HG02885 (cell line): ENCODE data around the gene CCDC169.
"Not testable (repeated sequence)": the region's sequence is repeated elsewhere in the genome, so short reads cannot be mapped to it uniquely, and the experiment has no call there.

Experiments used
- ATAC-seq: cut with Tn5 transposase; IDR thresholded peaks from one replicate; pipeline ENCODE4 v1.9.1; 2021; ENCODE audit warnings: mild to moderate bottlenecking; ENCODE audit not compliant: unreplicated experiment, poor library complexity

Gene CCDC169

DNA sequence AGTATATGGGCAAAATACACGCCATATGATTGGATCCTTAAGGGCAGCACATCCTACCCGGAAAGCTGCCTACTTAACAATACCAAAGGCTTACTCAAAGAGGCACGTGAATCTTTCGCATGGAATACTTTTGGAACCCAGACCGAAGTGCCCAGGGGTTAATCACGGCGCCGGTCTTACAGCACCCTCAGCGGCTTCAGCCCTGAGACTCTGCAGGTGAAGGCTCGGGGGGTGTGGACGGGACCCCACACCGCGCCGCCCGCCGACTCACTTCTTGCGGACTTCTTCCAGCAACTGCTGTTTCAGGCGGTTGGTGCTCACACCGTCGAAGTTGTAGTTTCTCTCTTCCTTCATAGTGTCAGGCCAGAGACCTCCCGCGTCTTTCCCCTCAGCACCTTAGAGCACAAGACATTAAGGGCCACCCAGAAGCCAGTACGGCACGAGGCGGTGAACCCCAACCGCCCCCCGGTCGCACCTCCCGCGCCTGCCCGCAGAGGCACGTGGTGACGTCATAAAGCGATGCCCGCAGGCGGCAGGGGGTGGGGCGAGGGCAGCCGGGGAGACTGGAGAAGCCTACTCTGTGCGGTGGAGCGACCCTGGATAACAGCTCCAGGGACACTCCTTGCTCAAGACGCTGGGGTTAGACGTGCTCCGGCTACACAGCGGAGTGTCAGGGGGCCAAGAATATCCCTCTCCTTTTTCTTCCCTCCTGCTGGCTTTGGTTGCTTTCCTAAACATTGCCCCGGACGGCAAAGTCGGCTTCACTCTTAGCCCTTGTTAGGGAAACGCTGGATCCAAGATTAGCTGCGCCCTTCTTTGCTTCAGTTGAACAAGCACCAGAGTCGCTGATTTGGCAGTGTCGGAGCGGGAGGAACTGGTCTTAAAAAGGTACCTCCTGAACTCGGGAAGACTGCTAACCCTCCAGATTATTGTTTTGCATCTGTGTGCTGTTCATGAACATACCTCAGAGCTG lies at the start of gene CCDC169:
TSS of gene CCDC169 (minus strand) at position 449 of the 973 bp plus-strand sequence. CDS start at position 354, 95 bp downstream.
- peak; percentile 70 for ATAC-seq

DNA sequence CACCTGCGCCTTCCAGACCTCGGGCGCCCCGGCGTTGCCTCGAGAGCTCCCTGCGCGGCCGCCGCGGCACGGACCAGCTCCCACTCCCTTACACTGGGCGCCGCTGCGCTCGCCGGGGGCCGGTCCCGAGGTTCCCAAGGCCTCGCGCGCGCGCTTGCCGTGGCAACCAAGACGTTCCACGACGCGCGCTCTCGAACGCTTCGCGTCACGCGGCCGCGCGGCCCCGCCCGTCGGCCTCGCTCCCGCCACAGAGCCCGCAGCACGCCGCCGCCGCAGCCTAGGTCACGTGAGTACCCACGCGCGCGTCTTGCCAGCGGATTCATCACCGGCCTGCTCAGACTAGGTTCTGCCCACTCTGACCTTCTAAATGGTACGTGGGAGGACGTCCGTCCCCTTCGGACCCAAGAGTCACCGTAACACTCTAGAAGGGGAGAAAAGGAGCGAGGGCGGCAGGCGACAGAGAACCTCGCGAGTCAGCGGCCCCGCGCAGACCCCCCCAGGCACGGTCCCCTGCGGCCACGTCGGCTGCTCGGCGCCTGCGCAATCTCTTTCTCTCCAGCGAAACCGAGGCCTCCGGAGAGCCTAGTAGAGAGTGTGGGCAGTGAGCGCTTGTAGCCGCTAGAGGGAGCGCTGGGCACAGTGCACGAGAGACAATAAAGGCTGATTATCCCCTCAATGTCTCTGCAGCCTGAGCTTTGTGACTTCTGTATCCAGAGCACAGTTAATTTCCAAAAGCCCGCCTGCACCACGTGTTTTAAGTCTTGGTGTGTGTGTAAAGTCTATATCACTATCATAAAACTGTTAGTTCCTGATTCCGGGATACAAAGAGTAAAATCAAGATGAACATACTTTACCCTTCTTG lies 48.8 kb upstream of the CCDC169 start, which contains the start of gene SPART:
TSS of gene SPART (minus strand) at position 173 of the 862 bp plus-strand sequence. CDS start 10,564 bp downstream, outside the sequence.
- ATAC-seq: peak; percentile 95

DNA sequence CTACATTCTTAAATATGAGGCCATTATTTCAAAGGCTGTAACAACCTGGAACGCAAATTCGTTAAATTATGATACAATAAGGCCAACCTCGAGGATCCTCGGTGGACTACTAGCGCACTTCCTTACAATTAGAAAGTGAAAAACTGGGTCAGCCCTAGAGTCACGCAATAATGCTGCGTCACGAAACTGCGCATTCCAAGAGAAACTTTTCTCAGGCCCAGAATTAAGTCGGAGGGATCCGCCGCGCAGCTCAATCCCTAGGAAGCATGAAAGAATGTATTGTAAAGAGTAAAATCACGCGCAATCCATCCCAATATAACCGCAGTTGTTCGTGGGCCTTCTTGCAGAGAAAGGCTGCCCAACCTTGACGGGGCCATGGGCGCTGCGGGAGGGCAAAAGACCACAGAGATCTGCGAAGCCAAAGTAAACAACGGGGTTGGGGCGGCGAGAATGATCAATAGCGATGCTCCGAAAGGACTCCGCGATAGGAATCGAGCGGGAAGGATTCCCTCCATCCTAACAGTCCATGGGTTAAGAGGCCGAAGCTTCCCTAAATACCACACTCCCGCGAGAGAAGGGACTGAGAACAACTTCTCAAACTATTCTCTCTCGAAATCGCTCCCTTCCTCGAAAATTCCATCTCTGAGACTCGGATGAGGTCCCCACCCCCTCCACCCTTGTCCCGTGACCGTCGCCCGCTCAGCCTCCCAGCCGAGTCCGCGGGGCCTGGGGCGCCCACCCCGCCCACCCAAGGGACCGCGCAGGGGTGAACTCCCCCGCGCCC lies 48.0 kb upstream of the CCDC169 start:
- peak; percentile 22 for ATAC-seq

DNA sequence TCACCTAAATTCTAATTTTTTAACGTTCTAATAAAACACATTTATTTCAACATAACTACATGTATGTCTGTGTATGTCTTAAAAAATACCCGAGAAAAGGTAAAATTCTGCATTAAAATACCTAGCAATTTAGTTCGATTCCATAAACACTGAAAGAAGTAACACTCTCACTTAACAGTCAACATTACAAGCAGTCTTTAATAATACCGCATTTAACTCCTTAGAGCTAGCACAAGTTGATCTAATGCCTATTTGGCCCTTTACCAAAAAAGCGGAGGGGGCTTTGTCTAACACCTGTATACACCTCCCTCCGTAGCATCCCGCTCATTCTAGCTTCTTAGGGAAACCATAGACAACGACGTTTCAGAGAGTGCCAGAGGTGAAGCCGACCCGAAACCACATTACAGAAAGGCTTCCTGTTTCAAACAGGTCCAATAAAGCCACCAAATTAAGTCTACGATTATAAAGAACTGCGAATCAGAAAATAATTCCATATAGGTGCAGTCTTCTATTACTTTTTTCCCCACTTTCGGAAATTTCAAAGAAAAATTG lies 47.3 kb upstream of the CCDC169 start:
- ATAC-seq: no peak

DNA sequence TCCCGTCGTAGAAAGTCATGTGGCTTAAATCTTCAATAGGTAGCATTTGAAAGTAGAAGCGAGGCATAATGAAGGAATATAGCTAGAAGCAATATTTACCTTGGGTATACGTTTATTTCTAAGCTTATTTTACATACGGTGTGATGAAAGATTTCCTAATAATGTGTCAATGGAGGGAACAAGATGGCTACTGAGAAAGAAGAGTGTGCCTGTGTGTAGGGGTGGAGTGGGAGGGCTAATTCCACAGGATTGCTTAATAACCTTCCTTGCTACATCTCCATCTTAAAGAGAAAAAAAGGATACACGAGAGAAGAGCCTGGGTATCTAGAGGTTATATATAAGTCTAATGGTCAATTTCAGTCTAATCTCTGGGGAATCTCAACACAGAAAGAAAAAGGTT lies 46.6 kb upstream of the CCDC169 start:
- ATAC-seq: no peak

DNA sequence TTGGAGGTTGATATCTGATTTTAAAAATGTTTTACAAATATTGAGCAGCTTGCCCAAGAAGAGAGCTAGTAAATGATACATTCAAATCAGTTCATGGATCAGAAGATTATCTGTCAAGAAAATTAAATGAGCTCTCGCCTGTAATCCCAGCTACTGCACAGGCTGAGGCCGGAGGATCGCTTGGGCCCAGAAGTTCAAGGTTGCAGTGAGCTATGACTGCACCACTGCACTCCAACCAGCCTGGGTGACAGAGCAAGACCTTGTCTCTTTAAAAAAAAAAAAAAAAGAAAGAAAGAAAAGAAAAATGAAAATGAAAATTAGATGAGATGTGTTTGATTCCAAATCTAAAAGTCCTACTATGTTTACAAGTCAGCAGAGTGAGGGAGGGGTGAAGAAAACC lies 46.2 kb upstream of the CCDC169 start:
- no peak for ATAC-seq

DNA sequence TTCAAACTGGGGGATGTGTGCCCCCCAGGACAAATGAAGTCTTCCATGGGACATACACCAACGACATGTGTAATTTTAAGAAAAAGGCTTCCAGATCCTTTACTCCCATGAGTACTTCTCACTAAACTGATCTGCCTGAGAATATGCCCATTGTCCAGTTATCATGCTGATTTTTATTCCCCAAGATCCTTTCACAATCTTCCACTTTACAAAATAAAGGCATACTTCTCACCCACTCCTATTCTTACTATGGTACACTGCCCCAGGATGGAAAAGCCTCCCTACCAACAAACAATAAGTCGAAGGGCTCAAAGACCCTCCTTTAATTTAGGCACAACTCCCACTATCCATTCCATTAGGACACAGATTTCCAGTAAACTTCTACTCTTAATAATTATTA lies 45.1 kb upstream of the CCDC169 start:
- no peak for ATAC-seq

DNA sequence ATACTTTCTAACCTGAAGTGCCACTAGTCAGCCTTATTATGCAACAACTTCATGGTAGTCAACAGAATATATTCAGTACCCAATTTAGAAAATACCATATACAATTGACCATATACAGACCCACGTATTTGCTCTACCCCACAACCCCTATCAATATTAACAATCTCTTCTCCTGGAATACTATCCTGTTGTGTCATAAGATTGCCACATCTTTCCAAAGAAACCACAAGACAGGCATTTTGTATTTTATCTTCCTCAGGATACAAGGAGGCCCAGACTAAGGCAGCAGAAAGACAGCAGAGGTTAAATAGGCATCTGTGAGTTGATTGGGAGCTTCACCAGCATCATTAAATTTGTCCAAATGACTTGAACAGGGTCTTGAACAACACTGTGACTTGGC lies 44.1 kb upstream of the CCDC169 start:
- ATAC-seq: no peak

DNA sequence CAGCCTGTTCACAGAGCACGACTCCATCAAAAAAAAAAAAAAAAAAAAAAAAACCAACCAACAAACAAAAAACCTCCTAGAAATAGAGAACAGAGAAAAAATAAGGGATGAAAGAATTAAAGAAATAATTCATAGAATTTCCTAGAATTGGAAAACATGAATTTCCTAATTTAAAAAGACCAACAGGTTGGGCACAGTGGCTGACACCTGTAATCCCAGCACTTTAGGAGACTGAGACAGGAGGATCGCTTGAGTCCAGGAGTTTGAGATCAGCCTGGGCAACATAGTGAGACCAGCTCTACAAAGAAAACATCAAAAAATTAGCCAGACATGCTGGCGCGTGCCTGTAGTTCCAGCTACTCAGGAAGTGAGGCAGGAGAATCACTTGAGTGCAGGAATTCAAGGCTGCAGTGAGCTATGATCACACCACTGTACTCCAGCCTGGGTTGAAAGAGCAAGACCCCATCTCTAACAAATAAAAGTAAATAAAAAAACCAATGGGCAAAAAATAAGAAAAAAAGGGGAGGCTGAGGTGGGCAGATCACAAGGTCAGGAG lies 42.1 kb upstream of the CCDC169 start:
- no peak for ATAC-seq

DNA sequence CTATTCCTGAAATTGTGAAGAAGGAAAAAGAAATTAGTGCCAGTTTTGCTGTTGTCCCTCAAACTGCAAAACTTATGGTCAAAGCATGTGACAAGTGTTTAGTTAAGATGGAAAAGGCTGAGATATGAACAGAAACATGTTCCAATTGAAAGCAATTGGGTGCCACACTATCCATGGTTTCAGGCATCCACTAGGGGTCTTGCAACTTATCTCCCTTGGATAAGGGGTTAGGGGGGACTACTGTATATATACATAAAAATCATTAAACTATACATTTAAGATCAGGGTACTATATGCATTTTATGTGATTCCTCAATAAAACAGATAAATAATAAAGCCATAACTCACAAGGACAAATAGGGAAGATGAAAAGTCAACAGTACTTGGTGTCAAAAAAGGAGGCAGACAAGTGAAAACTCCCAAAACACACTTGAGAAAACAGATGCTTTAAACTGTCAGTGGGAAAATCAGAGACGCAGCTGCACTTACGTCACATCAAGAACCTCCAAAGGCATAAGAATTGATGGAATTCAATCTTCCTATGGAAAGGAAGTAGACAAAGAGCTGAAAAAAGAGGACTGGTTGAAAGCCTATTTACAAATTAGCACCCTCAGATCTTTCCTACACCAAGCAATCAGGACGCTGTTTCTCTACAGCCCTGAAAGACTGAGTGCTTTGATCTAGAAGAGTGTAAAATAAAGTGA lies 40.5 kb upstream of the CCDC169 start:
- no peak for ATAC-seq

DNA sequence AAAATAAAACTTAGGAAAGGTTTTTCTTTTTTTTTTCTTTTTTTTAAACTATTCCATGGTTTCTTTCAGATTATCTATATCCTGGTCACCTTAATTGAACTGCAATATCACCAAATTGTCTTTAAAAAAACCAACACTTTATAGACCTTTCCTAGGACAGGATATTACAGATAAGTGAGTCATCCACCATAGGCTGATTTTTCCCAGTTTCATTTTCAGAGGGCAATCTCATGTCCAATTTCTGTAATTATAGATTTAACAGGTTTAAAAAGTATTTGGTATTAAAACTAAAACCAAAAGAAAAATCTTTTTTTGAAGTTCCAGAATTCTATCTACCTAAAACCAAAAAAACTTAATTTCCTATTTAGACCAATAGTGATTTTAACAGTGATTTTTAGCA lies 35.4 kb upstream of the CCDC169 start:
- no peak for ATAC-seq

DNA sequence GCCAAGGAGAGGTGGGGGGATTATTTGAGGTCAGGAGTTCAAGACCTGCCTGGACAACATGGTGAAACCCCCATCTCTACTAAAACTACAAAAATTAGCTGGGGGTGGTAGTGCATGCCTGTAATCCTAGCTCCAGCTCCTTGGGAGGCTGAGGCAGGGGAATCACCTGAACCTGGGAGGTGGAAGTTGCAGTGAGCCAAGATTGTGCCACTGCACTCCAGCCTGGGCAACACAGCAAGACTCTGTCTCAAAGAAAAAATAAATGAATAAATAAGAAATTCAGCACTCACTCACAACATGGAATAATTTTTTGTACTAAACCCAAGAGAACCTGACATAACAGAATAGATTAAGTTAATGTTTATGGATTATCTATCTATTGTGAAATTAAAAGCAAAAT lies 34.6 kb upstream of the CCDC169 start:
- not testable (repeated sequence) for ATAC-seq

DNA sequence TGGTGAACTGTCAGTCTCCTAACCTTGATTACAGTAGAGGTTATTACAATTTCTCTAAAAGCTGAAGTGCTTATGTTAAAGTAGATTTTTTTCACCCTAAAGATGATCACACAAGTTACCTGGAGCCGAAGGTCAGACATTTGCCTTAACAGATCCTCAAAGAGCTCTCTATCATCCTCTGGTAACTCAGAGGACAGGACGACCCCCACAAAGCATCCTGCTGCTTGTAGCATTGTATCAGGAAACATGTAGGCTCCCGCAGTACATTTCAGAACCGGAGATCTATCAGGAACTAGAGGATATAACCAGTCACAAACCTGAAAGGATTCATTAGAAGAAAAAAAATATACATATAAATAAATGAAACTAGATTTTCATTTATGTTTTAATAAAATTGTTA lies 33.7 kb upstream of the CCDC169 start:
- ATAC-seq: no peak

DNA sequence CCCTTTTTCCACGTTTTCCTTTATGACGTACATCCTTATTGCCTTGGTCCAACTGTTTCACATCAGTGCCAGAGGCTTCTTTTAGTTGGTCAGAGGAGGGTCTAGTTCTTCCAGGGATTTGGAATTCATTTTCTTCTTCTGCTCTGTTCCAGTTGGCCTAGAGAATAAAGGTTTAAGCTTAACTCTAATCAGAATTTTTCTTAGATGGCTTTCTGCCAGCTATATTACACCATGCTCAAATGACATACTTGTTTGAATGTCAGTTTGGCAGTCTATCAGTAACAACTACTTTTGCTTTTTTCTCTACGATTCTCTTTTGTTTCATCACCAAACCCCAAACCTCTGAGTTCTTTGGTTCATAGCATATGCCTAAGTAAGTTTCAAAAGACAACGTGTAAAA lies 31.7 kb upstream of the CCDC169 start:
- ATAC-seq: no peak

DNA sequence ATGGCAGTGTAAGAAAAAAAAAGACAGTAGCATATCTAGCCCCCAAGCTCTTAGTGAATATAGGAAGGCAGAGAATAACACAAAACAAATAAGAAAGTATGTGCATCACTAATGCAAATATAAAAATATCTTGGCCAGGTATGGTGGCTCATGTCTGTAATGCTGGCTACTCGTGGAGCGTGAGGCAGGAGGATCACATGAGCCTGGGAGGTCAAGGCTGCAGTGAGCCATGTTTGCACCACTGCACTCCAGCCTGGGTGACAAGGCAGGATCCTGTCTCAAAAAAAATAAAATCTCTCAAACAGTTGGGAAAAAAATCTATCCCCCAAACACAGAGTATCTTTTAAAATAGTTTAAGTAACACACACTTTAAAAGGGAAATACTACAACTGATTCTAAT lies 31.2 kb upstream of the CCDC169 start:
- no peak for ATAC-seq

DNA sequence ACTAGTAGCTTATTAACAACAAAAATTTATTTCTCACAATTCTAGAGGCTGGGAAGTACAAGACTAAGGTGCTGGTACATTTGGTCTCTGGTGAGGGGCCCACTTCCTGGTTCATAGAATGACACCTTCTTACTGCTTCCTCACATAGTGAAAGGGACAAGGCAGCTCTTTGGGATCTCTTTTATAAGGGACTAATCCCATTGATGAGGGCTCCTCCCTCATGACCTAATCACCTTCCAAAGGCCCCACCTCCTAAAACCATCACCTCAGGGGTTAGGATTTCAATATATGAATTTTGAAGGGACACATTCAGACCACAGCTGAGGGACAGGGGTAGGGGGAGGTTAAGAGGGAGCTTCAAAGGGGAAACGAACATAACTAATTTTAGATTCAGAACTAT lies 28.3 kb upstream of the CCDC169 start:
- no peak for ATAC-seq

DNA sequence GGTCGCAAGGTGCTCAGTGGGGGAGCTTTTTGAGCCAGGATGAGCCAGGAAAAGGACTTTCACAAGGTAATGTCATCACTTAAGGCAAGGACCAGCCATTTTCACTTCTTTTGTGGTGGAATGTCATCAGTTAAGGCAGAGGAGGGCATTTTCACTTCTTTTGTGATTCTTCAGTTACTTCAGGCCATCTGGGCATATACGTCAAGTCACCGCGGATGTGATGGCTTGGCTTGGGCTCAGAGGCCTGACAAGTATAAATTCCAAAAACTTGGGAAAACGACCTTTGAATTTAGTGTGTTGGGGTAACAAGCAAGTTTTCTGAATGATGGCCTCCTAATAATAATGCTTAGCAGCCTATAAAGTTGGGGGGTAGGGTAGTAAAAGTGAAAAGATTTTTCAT lies 27.3 kb upstream of the CCDC169 start:
- not testable (repeated sequence) for ATAC-seq

DNA sequence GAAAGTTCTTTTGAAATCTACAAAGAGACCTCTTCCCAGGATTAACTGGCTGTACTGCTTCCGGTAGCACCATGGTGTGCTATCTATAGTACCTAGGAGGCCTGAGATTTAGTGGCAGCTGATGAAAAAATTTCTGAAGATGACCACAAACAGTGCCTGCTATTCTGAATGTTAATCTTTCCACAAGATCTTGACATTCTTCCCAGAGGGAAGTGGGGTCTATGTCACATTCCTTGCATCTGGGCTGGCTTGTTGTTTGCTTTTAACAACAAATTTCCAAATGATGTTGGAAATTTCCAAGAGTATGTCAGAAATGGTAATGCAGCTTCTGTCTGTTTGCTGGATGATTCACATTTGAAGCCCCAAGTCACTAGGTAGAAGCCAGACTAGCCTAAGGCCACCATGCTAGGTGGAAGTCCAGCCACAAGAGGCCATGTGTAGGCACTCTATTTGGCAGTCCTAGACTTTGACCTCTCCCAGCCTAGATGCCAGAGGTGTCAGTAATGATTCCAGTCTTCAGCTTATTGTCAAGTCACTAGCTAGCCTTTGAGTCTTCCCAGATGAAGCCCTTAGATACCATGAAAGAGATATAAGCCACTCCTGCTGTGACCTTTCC lies 26.4 kb upstream of the CCDC169 start:
- no peak for ATAC-seq

DNA sequence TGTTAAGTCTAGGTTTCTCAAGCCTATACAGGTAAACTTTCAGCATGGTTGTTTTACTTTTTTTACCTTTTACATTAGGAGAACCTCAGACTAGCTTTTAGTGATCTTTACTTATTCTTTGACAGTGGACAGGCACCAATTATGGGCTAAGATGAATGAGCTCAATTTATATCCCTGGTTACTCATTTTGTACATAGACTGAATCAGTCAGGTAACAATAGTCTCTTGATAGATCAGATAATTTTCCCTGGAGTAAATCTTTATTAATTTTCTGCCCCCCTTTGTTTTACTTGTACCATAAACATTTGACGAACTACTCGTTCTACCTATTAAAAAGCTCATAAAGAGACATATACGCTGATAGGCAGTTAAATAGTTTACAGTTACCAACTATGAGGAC lies 25.8 kb upstream of the CCDC169 start:
- ATAC-seq: no peak
